Measurements from ENCODE around the gene IL1RAPL1.

IL1RAPL1 gene

DNA sequence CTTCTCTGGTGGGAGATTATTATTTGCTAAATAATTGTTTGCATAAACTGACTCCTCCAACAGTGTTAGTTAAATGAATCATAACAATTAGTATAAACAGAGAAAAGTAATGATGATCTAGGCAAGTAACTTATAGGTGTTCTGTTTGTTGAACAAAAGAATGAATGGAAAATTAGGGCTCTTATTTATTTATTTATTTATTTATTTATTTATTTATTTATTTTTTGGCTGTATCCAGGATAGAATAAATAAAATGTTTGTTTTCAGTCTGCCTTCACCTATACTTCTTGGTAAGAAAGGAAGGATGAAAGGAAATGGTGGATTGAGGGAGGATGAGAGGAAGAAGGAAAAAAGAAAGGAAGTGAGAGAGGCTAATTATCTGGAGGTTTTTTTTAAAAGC, 1066.5 kb downstream of the IL1RAPL1 start:
- no peak for DNase-seq (ENCODE audit: low spot score)

DNA sequence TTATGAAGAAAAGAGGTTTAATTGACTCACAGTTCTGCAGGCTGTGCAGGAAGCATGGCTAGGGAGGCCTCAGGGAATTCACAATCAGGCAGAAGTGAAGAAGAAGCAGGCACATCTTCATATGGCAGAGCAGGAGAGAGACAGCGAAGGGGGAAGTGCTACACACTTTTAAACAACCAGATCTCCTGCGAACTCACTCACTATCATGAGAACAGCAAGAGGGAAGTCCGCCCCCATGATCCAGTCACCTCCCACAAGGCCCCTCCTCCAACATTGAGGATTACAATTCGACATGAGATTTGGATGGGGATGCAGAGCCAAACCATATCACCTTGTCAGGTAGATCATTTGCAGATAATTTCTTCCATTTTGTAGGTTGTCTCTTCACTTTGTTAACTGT, 1072.7 kb downstream of the IL1RAPL1 start:
- no peak for DNase-seq (ENCODE audit: low spot score)

DNA sequence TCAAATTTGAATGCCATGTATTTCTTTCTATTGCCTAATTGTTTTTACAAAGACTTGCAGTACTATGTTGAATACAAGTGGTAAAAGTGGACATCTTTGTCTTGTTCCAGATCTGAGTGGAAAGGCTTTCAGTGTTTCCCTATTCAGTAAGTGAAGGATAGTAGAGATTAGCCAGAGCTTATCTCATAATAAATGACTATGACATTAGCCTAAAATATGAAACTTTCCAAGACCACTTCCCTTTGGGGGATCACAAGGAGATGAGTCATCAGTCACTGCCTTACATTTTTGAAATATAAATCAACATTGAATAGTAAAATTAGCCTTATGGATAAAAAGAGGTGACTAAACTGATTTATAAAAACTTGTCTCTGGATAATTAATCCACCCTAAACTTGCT, 1074.0 kb downstream of the IL1RAPL1 start:
- DNase-seq (ENCODE audit: low spot score), result no peak

DNA sequence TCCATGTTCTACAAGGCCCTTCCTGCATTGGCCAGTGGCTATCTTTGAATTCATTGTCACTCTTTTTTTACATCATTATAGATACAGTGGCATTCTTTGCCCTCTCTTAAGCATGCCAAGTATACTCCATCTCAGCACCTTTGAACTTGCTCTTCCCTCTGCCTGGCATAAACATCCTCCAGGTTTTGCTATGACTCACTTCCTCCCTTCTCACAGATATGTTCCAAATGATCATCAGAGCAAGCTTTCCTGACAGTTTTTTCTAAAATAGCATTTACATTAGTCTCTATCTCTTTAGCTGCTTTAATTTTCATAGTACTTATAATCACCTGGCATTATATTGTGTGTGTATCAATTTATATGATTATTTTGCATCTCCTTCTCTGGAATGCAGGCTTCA, 1074.9 kb downstream of the IL1RAPL1 start:
- DNase-seq (ENCODE audit: low spot score), result no peak

DNA sequence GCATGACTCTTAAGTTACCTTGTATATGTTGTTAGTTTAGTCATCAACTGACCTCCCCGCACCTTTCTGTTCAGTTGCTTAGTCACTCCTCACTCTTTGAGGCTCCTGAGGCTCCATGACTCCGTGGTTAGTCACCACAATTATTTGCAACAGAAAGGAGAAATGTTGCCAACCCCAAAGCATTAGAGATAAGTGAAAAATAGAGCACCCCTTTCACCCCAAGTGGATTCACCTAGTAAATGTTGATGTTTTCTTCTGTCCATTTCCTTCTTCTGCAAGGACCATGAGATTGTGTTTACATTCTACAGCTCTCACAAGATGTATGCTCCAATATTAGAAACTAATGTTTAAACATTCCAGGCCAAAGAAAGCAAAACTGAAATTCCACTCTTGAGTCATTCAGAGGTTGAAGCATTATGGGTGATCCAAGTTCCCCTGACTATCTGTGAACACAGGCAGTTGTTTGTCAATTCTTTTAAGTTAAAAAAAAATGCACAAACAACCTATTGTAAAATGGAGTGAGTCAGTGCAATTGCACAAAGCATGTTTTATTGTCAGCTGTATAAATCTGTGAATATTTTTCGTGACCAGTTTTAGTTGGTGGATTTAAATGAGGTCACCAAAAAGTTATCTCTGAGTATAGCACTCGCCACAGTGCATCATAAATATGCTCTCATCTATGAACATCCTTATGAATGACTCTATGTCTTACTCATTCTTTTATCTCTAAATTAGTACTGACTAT, 1075.7 kb downstream of the IL1RAPL1 start:
- no peak for DNase-seq (ENCODE audit: low spot score)

DNA sequence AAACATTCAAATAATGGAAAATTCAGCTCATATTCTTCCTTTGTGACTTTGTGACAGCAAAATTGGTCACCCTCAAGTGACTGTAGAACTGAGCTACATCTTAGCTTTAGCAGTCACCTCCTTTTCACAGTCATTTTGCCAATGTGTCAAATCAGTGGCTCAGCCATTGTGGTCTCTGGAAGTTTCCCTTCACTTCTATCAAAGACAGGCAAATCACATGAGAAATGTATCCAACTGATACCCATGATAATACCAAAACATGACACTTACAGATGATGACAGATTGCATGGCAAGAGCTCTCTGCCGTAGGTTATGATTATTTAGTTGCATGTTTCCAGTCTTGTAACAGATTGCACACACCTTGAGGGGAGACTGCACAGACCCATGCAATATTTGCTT, 1078.3 kb downstream of the IL1RAPL1 start:
- DNase-seq (ENCODE audit: low spot score), result no peak

DNA sequence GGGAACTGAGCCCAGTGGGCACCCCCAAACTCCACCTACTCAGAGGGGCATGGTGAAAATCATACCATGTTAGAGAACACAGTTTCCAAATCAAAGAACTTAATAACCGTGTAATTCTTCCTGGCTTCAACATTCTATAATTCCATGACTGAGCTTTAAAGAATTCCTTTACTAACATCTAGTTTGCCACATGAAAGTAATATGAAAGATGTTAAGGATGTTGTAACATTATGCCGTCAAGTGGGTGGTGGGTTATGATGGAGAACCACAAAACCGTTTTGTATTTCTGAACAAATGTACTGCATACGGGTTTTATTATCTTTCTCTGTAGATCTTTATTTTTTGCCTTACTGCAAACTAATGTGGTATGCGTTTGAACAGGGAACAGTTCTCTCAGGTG, 1079.1 kb downstream of the IL1RAPL1 start:
- no peak for DNase-seq (ENCODE audit: low spot score)

DNA sequence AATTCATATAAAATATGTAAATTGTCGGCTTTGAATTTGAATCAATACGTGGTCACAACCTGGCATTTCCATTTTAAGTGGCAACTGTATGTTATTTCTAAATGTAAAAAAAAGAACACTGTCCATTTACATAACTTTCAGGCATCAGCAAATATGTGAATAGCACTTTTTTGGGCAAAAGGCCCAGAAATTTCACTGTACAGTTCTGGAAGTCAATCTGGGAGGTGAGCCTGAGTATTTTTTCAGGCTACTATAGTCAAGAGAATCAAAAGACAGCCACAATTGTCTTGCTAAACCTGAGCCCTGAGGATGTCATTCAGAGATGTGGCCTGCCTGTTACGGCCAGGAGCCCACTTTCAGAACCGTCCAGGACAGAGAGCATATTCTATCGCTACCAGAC, 1084.2 kb downstream of the IL1RAPL1 start:
- no peak for DNase-seq (ENCODE audit: low spot score)

DNA sequence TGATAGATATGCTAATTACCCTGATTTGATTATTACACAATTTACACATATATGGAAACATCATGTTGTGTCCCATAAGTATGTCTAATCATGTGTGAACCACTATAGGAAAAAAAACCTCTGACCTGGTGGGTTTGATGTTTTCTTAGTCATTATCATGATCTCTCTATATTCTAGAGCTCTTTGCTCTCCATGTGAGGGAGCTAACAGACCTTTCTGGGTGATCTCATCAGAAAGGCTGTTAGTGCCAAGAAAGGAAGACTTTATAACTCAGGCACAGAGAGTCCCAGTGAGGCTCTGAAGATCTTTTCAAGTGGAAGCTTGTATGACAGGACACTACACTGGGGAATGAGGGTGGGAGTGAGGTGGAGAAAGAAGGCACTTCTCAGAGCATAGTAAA, 1100.4 kb downstream of the IL1RAPL1 start:
- no peak for DNase-seq (ENCODE audit: low spot score)

DNA sequence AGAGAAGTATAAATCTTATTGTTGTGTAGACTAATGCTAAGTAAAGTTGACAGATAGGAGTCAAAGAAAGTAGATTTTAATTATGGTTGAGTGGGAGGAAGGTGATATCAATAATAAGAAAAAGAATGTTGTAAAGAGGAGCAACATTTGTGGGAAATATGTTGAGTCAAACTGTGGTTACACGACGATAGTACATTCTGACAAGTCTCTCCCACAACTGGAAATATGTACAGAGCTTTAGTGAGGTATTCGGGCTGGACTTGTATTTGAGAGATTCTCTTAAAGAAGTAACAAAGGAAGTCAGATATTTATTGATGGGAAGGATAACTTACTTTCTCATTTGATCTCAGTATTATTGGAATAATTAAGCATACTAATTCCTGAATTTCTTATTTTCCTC, 1102.8 kb downstream of the IL1RAPL1 start:
- DNase-seq (ENCODE audit: low spot score), result no peak

DNA sequence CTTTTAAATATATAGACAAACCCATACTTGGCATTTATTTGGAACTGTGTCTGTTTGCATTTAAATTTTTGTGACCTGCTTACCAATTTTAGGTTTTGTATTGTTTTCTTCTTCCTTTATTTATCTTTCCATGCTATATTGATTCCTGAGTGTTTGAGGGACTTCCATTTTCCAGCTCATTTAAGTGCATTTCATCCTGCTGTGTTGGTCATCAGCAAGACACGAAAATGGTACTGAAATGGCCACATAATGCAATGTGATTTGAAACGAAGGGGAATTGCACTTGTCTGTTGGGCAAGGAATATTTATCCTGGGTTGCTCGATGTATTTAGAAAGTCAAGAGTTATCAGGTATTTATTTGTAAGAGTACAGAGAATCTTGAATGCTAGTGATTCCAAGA, 1103.8 kb downstream of the IL1RAPL1 start:
- no peak for DNase-seq (ENCODE audit: low spot score)

DNA sequence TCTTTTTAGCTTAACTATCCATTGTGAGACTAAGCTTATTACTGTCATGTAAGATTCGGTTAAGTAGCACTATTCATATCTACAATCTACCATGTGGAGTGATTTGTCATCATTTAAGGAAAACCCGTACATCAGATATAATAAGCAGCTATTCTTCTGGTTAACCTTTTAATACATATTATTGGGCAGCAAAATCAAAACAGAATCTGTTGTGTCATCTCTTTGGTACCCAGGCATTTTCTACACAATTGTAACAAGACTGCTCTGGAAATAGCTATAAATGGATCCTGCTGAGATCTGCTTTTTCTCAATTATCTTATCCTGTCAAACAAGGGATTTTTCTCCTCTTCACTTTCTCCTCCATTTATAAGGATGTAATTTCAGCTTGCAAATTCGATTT, 1106.7 kb downstream of the IL1RAPL1 start:
- DNase-seq (ENCODE audit: low spot score), result no peak

DNA sequence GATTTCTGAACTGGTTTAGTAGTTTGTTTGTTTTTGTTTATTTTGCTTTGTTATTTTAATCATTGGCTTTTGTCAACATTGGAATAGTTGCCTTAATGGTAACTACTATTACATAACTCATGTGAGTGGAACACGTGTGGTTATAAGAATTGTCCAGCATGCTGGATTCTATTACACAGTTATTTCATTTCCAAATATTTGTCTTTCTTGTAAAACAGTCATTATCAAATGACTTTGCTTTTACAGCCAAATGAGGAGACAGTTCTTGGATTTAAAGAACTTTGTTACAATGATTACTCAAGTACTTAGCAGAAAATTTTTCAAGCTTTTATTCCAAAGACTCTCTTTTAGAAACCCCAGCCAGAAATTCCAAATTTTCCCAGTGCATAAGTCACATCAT, 1112.0 kb downstream of the IL1RAPL1 start:
- no peak for DNase-seq (ENCODE audit: low spot score)

DNA sequence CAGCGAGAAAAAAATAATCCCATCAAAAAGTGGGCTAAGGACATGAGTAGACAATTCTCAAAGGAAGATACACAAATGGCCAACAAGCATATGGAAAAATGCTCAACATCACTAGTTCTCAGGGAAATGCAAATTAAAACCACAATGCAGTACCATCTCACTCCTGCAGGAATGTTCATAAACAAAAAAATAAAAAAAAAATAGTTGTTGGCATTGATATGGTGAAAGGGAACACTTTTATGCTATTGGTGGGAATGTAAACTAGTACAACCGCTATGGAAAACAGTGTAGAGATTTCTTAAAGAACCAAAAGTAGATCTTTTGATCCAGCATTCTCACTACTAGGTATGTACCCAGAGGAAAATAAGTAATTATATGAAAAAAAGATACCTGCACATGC, 1119.8 kb downstream of the IL1RAPL1 start:
- DNase-seq (ENCODE audit: low spot score), result no peak

DNA sequence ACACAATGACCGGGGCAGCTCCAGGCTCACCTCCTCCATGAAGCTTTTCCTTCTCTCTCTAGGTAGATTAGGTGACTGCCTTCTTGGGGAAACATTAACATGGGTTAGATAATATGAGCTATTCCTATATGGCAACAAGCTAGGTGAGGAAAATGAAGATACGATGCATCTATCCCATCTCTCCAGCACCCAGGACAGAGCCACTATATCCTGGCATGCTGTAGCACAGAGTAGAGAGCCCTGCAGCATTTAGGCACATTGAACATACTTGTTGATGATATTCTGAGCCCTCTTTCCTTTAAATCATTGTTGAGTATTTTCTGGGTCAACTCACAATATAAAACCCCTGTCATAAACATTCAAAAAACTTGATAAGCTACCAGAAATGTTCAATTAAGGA, 1133.9 kb downstream of the IL1RAPL1 start:
- DNase-seq (ENCODE audit: low spot score), result no peak

DNA sequence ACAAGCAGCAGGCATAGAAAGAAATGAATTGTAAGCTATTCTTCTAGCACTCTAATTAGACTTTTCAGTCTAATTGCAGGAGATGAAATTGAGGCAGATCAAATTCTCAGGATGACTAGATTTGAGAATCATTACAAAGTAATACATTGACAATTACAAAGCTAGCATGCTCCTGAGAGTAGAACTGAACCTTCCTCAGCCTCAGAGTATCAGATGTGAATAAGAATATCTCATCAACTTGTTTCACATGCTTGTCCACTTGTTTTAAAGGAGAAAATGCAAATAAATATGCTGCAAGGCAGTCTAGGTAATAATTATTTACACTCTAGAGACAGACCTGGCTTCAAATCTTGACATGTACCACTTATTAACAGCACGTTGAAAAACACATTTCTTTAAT, 1137.1 kb downstream of the IL1RAPL1 start:
- no peak for DNase-seq (ENCODE audit: low spot score)

DNA sequence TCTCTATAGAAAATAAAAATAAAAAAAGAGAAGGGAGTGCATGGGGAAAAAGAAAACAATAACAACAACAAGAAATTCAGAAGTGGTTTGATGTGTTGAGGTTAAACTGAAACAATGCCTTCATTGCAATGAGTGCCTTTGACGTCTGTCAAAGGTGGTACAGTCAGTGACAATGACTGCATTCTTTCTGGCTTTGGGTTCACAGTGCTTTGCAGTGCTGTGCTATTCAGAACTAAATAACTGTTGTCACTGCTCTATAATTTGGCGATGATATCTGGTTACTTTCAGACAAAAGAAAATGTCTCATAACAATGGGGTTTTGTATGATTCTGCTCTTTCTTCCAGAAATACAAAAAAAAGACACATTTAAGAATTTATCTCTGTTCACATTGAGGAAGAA, 1139.6 kb downstream of the IL1RAPL1 start:
- DNase-seq (ENCODE audit: low spot score), result no peak

DNA sequence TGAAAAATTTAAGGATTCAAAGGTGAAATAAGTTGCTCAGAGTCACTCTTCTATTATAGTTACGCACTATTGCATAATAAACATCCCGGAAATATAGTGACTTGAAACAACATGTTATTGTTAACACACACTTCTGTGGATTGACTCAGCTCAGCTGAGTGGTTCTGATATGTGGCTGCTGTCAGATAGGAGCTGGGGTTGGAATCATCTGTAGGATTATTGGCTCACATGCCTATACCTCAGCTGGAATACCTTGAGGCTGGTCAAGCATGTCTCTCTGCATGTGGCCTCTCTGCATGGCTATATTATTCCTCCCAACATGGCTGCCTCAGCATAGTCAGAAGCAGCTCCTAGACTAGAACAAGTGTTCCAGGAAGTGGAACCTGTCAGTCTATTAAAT, 1141.4 kb downstream of the IL1RAPL1 start:
- no peak for DNase-seq (ENCODE audit: low spot score)

DNA sequence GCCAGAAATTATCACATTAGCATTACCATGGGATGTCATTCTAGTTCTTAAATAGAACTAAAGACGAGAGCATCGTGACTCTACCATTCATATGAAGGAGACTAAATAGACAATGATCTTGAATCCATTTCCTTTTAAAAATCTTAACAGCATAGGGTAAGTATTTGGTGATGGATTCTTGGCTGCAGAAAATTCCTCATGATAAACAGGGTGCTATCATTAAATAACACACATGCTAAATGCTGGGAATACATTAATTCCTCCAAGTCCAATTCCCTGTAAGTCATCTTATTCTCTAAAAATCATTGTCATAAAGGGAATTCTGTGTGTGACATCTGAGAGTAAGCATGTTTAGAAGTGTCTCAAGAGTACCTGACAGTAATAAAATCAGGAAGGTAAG, 1157.7 kb downstream of the IL1RAPL1 start:
- no peak for DNase-seq (ENCODE audit: low spot score)

DNA sequence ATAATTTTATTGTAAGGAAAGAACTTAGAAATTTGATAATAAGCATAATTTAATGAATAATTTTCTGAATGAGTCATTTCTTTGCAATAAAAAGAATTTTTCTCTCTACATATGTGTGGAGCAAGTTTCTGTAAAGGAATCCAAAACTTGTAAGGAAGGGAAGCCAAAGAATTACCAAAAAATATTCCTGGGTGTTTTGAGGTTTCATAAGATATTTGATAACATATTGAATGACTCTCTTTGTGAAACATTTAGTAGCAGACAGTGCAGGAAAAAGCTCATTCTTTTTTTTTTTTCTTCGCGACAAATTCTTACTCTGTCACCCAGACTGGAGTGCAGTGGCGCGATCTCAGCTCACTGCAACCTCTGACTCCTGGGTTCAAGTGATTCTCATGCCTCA, 1159.1 kb downstream of the IL1RAPL1 start:
- no peak for DNase-seq (ENCODE audit: low spot score)

DNA sequence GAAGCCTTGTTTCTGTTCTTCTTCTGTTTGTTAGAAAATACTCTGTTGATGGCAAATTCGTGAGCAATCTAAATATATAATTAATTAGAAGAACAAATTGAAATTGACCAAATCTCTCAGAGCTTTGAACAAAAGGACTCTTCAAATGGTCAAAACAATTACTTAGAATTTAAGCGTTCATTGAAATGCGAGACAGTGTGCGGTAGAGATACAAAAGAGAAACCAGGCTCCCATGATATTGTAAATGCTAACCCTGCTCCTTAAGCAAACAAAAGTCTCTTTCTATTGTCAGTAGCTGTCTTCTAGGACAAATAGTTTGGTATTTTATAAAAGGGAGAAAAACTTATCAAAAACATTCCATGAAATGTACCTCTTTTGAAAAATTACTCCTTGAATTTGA, 1174.8 kb downstream of the IL1RAPL1 start:
- DNase-seq (ENCODE audit: low spot score), result no peak

DNA sequence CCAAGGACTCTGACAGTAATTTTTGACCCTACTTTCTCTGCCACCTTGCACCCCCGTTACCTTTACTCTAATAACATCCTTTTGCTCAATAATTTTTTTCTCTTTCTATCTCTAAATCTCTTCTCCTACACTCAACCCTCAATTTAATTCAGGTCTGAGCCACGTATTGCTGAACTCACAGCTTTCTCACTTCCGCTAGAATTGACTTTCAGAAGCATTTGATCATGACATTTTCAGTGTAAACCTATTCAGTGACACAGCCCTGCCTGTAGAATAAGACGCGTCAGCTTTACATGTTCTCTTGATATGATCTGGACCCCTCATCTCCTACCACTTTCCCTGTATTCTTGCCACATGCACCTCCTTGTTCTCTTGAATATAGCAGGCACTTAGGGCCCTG, 1188.6 kb downstream of the IL1RAPL1 start:
- DNase-seq (ENCODE audit: low spot score), result no peak

DNA sequence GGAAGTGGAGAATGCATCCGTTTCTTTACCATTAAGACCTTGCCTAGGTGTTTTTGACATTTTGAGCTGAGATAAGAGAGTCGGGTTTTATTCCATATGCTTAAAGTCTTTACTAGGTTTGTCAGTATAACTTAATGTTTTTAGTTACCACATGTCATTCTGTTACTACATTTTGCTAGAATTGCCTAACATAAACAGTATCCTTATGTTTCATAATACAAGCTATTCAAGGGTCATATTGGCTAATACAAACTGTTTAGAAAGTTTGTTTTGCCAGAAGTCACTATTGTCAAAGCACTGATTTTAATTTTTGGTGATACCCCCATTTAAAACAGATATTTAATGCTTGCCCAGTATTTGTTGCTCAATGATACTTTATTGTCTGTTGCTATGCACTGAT, 1200.4 kb downstream of the IL1RAPL1 start:
- no peak for DNase-seq (ENCODE audit: low spot score)

DNA sequence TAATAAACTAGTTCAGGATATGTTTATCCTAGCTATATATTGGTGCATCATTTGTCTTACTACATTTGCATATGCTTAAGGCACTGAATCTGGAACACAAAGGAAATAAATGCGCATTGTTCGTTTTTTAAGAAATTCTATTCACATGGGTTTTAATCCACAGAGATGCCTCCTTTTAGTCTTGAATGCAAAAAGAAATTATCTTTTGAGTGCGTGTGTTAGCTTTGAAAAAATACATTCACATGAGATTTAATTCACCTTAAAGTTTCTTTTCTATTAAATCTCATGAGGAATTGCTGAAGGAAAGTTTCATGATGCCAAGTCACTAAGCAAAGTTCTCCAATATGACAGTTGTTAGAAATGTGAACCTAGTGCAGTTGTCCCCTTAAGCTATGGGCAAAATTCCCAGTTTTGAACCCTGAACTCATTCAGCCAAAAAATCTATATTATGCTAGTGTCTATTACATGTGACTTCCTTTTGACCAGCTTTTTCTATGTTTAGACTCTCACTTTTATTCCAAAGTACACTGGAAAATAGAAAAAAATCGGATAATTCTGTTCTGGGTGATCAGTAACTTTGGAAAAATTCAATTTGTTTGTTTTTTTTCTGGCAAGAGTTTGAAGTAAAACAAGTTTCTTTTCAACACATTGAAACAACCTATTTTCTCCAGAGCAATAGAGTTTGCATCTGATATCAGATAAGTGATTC, 1201.9 kb downstream of the IL1RAPL1 start:
- DNase-seq (ENCODE audit: low spot score), result no peak
